ENCODE data around the gene MBOAT2.

MBOAT2 gene

GRCh38 chr2:8965216-8965969 is 38.1 kb downstream of the MBOAT2 start:
- no peak overlapping the region for H3K27ac ChIP-seq
- H2AFZ ChIP-seq (ENCODE audit: low read depth) = no peak overlapping the region
- no peak for TF ChIP-seq CTCF (conservative IDR thresholded peaks at IDR 0.05; ENCODE audit: low read depth, low read length)
- no peaks in the 10 kb centered on the region for H3K79me2 ChIP-seq (ENCODE audit: insufficient read depth, low read depth)
- H3K27me3 ChIP-seq (ENCODE audit: insufficient read depth, low read depth) = no peaks in the 10 kb centered on the region
- no peaks in the 10 kb centered on the region for H3K36me3 ChIP-seq (ENCODE audit: insufficient read depth)
- no peak overlapping the region for H3K4me3 ChIP-seq (IDR thresholded peaks at IDR 0.05; ENCODE audit: insufficient read depth, low read depth, low read length)
- H3K9ac ChIP-seq = no peak overlapping the region
- H3K4me1 ChIP-seq (ENCODE audit: low read depth, poor library complexity, severe bottlenecking) = no peaks in the 10 kb centered on the region
- H3K4me2 ChIP-seq = no peak overlapping the region
- no peaks in the 10 kb centered on the region for H4K20me1 ChIP-seq (ENCODE audit: insufficient read depth)

- Histone ChIP-seq H3K27ac (no peak overlapping the region), H3K27me3 (ENCODE audit: insufficient read depth, low read depth) (no peaks in the 10 kb centered on the region), H3K4me3 (IDR thresholded peaks at IDR 0.05; ENCODE audit: insufficient read depth, low read depth, low read length) (no peak overlapping the region), H3K79me2 (ENCODE audit: insufficient read depth, low read depth) (no peaks in the 10 kb centered on the region), H3K4me2 (no peak overlapping the region), H3K4me1 (ENCODE audit: low read depth, poor library complexity, severe bottlenecking) (no peaks in the 10 kb centered on the region), H3K36me3 (ENCODE audit: insufficient read depth) (no peaks in the 10 kb centered on the region), H4K20me1 (ENCODE audit: insufficient read depth) (no peaks in the 10 kb centered on the region), H3K9ac (no peak overlapping the region), H2AFZ (ENCODE audit: low read depth) (no peak overlapping the region)
- no peak for TF ChIP-seq CTCF (conservative IDR thresholded peaks at IDR 0.05; ENCODE audit: low read depth, low read length)
Observed at GRCh38 chr2:8962890-8963289, 40.6 kb downstream of the MBOAT2 start.

- Histone ChIP-seq H3K9ac (no peak overlapping the region), H3K4me2 (no peak overlapping the region), H3K27ac (no peak overlapping the region), H3K27me3 (ENCODE audit: insufficient read depth, low read depth) (no peaks in the 10 kb centered on the region), H2AFZ (ENCODE audit: low read depth) (no peak overlapping the region), H3K4me3 (IDR thresholded peaks at IDR 0.05; ENCODE audit: insufficient read depth, low read depth, low read length) (no peak overlapping the region), H4K20me1 (ENCODE audit: insufficient read depth) (no peaks in the 10 kb centered on the region), H3K4me1 (ENCODE audit: low read depth, poor library complexity, severe bottlenecking) (no peaks in the 10 kb centered on the region), H3K79me2 (ENCODE audit: insufficient read depth, low read depth) (no peaks in the 10 kb centered on the region), H3K36me3 (ENCODE audit: insufficient read depth) (no peaks in the 10 kb centered on the region)
- TF ChIP-seq CTCF (conservative IDR thresholded peaks at IDR 0.05; ENCODE audit: low read depth, low read length) = no peak
Observed at GRCh38 chr2:8957628-8958027, 45.9 kb downstream of the MBOAT2 start.

- Histone ChIP-seq H3K27ac (no peak overlapping the region), H3K79me2 (ENCODE audit: insufficient read depth, low read depth) (no peaks in the 10 kb centered on the region), H3K4me1 (ENCODE audit: low read depth, poor library complexity, severe bottlenecking) (no peaks in the 10 kb centered on the region), H3K4me3 (IDR thresholded peaks at IDR 0.05; ENCODE audit: insufficient read depth, low read depth, low read length) (no peak overlapping the region), H3K36me3 (ENCODE audit: insufficient read depth) (no peaks in the 10 kb centered on the region), H3K9ac (no peak overlapping the region), H2AFZ (ENCODE audit: low read depth) (no peak overlapping the region), H3K27me3 (ENCODE audit: insufficient read depth, low read depth) (no peaks in the 10 kb centered on the region), H3K4me2 (no peak overlapping the region), H4K20me1 (ENCODE audit: insufficient read depth) (no peaks in the 10 kb centered on the region)
- no peak for TF ChIP-seq CTCF (conservative IDR thresholded peaks at IDR 0.05; ENCODE audit: low read depth, low read length)
Observed at GRCh38 chr2:8956774-8957173, 46.7 kb downstream of the MBOAT2 start.

Data from KMS-11 (cell line).